NCI-H187 treated with DMSO at 0.1 percent for 48 hours (cell line): ENCODE results near the gene TNFRSF12A.

Source experiments
- DNase-seq: peaks from one replicate; lab custom pipeline; 2025; lab: John Stamatoyannopoulos, UW

TNFRSF12A gene

GRCh38 chr16:3020247-3020603, at the start of gene TNFRSF12A:
Gene TNFRSF12A (plus strand): TSS chr16:3020368. CDS start chr16:3020398, 30 bp downstream.
- DNase-seq: no peak

GRCh38 chr16:2970563-2970962, 49.6 kb upstream of the TNFRSF12A start:
- no peak for DNase-seq

- no peak for DNase-seq
These were observed 48.8 kb upstream of the TNFRSF12A start for GRCh38 chr16:2971134-2971984.

GRCh38 chr16:2971985-2972784, 48.0 kb upstream of the TNFRSF12A start:
- no peak for DNase-seq

- no peak for DNase-seq
These were observed 47.1 kb upstream of the TNFRSF12A start for GRCh38 chr16:2973093-2973492.

GRCh38 chr16:2973605-2974318, 46.4 kb upstream of the TNFRSF12A start:
- no peak for DNase-seq

- DNase-seq: no peak
These were observed 45.7 kb upstream of the TNFRSF12A start for GRCh38 chr16:2974319-2975056.

- DNase-seq: no peak
These were observed 44.9 kb upstream of the TNFRSF12A start for GRCh38 chr16:2975161-2975795.

- DNase-seq: no peak
These were observed 44.0 kb upstream of the TNFRSF12A start for GRCh38 chr16:2976201-2976600.

GRCh38 chr16:2976673-2977072, 43.5 kb upstream of the TNFRSF12A start:
- no peak for DNase-seq

- DNase-seq: no peak
These were observed 42.7 kb upstream of the TNFRSF12A start for GRCh38 chr16:2977440-2977839.

GRCh38 chr16:2979669-2980226, 40.4 kb upstream of the TNFRSF12A start:
- DNase-seq: no peak

GRCh38 chr16:2980227-2981176, 39.7 kb upstream of the TNFRSF12A start, which contains the start of gene PKMYT1:
Gene PKMYT1 (minus strand): TSS chr16:2980446. CDS start chr16:2979657, 789 bp downstream.
- DNase-seq: peak; percentile 55

- DNase-seq: no peak
These were observed 38.8 kb upstream of the TNFRSF12A start for GRCh38 chr16:2981177-2981898.

GRCh38 chr16:2981899-2982250, 38.3 kb upstream of the TNFRSF12A start:
- DNase-seq: no peak

- DNase-seq: no peak
These were observed 37.8 kb upstream of the TNFRSF12A start for GRCh38 chr16:2982402-2982801.

- DNase-seq: peak; percentile 51
These were observed 36.4 kb upstream of the TNFRSF12A start for GRCh38 chr16:2983706-2984136.

GRCh38 chr16:2985462-2985861, 34.7 kb upstream of the TNFRSF12A start:
- DNase-seq: no peak

- DNase-seq: no peak
These were observed 34.2 kb upstream of the TNFRSF12A start for GRCh38 chr16:2985893-2986355.
